A549 (cell line): ENCODE measurements around the gene TJP3.

Experiments used
- POLR2A ChIP-seq: IDR thresholded peaks from 2 replicates; pipeline ENCODE4 v1.6.1; 2012; ENCODE audit warnings: mild to moderate bottlenecking, low read length
- TF ChIP-seq, protein P1 (sequence below): fragments of >200 bp; sonication (Bioruptor Twin); formaldehyde crosslinking; IDR thresholded peaks from 3 replicates; pipeline ENCODE4 v1.5.1; 2016

DNA sequence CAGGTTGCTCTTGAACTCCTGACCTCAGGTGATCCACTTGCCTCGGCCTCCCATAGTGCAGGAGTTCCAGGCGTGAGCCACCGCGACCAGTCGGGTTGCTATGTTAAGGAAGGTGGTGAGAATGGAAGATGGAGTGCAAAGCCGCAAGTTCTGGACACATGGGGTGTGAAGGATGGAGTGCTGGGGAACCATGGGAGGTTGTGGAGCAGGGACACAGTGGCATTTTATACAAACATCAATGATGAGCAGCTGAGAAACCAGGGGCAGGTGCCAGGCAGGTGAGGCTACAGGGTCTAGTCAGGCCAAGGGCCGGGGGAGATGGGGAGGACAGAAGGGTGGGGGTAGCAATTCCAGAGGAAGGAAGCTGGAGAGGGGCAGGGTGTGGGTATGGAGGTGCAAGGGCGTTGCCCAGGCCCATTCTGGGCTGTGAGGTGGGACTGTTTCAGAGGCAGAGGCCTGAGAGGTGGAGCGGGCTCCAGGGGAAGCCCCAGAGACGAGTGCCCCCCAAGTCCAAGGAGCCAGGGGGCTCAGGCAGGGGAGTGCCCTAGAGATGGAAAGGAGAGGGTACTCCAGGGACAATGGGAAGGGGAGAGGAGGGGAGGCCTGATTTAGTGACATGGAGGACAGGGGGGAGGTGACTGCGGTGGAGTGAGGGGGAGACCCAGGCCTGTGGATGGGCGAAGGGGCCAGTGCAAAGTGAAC, 65.8 kb downstream of the TJP3 start:
- TF ChIP-seq, protein P1, sequence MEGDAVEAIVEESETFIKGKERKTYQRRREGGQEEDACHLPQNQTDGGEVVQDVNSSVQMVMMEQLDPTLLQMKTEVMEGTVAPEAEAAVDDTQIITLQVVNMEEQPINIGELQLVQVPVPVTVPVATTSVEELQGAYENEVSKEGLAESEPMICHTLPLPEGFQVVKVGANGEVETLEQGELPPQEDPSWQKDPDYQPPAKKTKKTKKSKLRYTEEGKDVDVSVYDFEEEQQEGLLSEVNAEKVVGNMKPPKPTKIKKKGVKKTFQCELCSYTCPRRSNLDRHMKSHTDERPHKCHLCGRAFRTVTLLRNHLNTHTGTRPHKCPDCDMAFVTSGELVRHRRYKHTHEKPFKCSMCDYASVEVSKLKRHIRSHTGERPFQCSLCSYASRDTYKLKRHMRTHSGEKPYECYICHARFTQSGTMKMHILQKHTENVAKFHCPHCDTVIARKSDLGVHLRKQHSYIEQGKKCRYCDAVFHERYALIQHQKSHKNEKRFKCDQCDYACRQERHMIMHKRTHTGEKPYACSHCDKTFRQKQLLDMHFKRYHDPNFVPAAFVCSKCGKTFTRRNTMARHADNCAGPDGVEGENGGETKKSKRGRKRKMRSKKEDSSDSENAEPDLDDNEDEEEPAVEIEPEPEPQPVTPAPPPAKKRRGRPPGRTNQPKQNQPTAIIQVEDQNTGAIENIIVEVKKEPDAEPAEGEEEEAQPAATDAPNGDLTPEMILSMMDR, result no peak
- TF ChIP-seq POLR2A, result no peak
